SK-N-SH (cell line): ENCODE data around the gene CA10. TPM values are rescaled to one million over a fixed set of nuclear protein-coding genes. Genes with fewer than 3 reads are reported as not detected.

ENCODE experiments used
- CTCF ChIA-PET: fragments of 300-600, 350-600 bp; formaldehyde crosslinking; extraction: SDS; loops from one replicate; lab custom pipeline; 2021; lab: Yijun Ruan, JAX
- POLR2A ChIA-PET: fragments of 350-600 bp; sonication (Branson Sonifier 250); formaldehyde crosslinking; extraction: SDS; loops from one replicate; lab custom pipeline; 2020; ENCODE audit warnings: antibody characterized with exemption, inconsistent platforms; lab: Yijun Ruan, JAX
- DNase-seq: peaks from one replicate; pipeline ENCODE4 v3.0.0; 2012
- H2AFZ ChIP-seq: fragments of 200-600 bp; sonication (generic); 2 replicates; pipeline ENCODE4 v1.8.1; 2016; ENCODE audit warnings: antibody characterized with exemption, mild to moderate bottlenecking, low read depth
- H3F3A ChIP-seq: fragments of 200-600 bp; sonication (generic); replicated peaks from 2 replicates; pipeline ENCODE3; 2016; ENCODE audit warnings: antibody characterized with exemption, mild to moderate bottlenecking; ENCODE audit not compliant: insufficient read depth
- H3K27ac ChIP-seq, 2 experiments: fragments of 200-500 bp in 1 of 2; fragments of 200-600 bp in 1 of 2; sonication (Bioruptor generic) in 1 of 2; sonication (generic), shearing (Covaris generic) in 1 of 2; 2 replicates each; pipeline versions ENCODE4 v1.5.1 to v1.6.1; 2014 to 2016; ENCODE audit warnings: low read depth in 2 of 2, inconsistent platforms in 1 of 2, low read length in 1 of 2, mild to moderate bottlenecking in 1 of 2, mixed read lengths in 1 of 2
- H3K27me3 ChIP-seq: fragments of 200-600 bp; sonication (generic), shearing (Covaris generic); 2 replicates; pipeline ENCODE4 v1.6.1; 2016; ENCODE audit warnings: mixed run types; ENCODE audit not compliant: insufficient read depth
- H3K36me3 ChIP-seq, 2 experiments: fragments of 200-500 bp in 1 of 2; fragments of 200-600 bp in 1 of 2; sonication (Bioruptor generic) in 1 of 2; sonication (generic) in 1 of 2; replicated peaks in 1 of 2; 2 replicates each; pipeline versions ENCODE3 to v1.5.1; 2014 to 2016; ENCODE audit warnings: low read length in 1 of 2, mild to moderate bottlenecking in 1 of 2; ENCODE audit not compliant: insufficient read depth in 2 of 2, control insufficient read depth in 1 of 2
- H3K4me1 ChIP-seq, 2 experiments: fragments of 200-500 bp in 1 of 2; fragments of 200-600 bp in 1 of 2; sonication (Bioruptor generic) in 1 of 2; sonication (generic), shearing (Covaris generic) in 1 of 2; 2 replicates each; pipeline versions ENCODE4 v1.5.1 to v1.6.1; 2014 to 2016; ENCODE audit warnings: low read depth in 1 of 2, low read length in 1 of 2, mixed run types in 1 of 2; ENCODE audit not compliant: insufficient read depth in 2 of 2, control insufficient read depth in 1 of 2
- H3K4me2 ChIP-seq: fragments of 200-600 bp; sonication (generic), shearing (Covaris generic); 2 replicates; pipeline ENCODE4 v1.6.1; 2017; ENCODE audit warnings: mixed run types
- H3K4me3 ChIP-seq, 2 experiments: fragments of 200-500 bp in 1 of 2; fragments of 200-600 bp in 1 of 2; sonication (Bioruptor generic) in 1 of 2; sonication (generic), shearing (Covaris generic) in 1 of 2; 2 replicates each; pipeline versions ENCODE4 v1.5.1 to v1.8.1; 2014 to 2016; ENCODE audit warnings: low read depth in 2 of 2, inconsistent platforms in 1 of 2, low read length in 1 of 2, mild to moderate bottlenecking in 1 of 2, mixed read lengths in 1 of 2, moderate library complexity in 1 of 2
- H3K79me2 ChIP-seq: fragments of 200-600 bp; sonication (generic); 2 replicates; pipeline ENCODE4 v1.8.1; 2017; ENCODE audit warnings: mild to moderate bottlenecking; ENCODE audit not compliant: insufficient read depth
- H3K9ac ChIP-seq: fragments of 200-600 bp; sonication (generic); 2 replicates; pipeline ENCODE4 v1.6.1; 2017; ENCODE audit warnings: mixed run types
- H3K9me2 ChIP-seq: fragments of 200-600 bp; sonication (generic); 2 replicates; pipeline ENCODE4 v1.6.1; 2017; ENCODE audit warnings: mixed run types
- H3K9me3 ChIP-seq: fragments of 200-600 bp; sonication (generic); 2 replicates; pipeline ENCODE4 v1.6.1; 2017; ENCODE audit warnings: mixed run types, mild to moderate bottlenecking, moderate library complexity
- H4K20me1 ChIP-seq: fragments of 200-600 bp; sonication (generic); 2 replicates; pipeline ENCODE4 v1.6.1; 2017; ENCODE audit warnings: mild to moderate bottlenecking, mixed run types; ENCODE audit not compliant: insufficient read depth
- FOXJ3 ChIP-seq: sonication (generic); formaldehyde crosslinking; IDR thresholded peaks from 2 replicates; pipeline ENCODE4 v1.5.1; 2020; ENCODE audit warnings: mild to moderate bottlenecking, missing genetic modification reagents
- GABPA ChIP-seq: IDR thresholded peaks from 2 replicates; pipeline ENCODE4 v1.4.0; 2012; ENCODE audit warnings: low read depth, mild to moderate bottlenecking
- GATA2 ChIP-seq: sonication (generic); formaldehyde crosslinking; IDR thresholded peaks from 2 replicates; pipeline ENCODE4 v1.5.0; 2020; ENCODE audit warnings: mild to moderate bottlenecking, missing genetic modification reagents
- JUND ChIP-seq: IDR thresholded peaks from 2 replicates; pipeline ENCODE4 v1.4.0; 2012
- NRF1 ChIP-seq: IDR thresholded peaks from 2 replicates; pipeline ENCODE4 v1.6.1; 2012; ENCODE audit warnings: low read depth, mild to moderate bottlenecking, low read length
- POLR2AphosphoS5 ChIP-seq: IDR thresholded peaks from 2 replicates; pipeline ENCODE4 v1.6.1; 2012; ENCODE audit warnings: low read depth, low read length
- RCOR1 ChIP-seq: fragments of 150-350 bp; IDR thresholded peaks from 2 replicates; pipeline ENCODE4 v1.6.1; 2017; ENCODE audit warnings: antibody characterized with exemption, low read length
- SIN3A ChIP-seq: IDR thresholded peaks from 2 replicates; pipeline ENCODE4 v1.6.1; 2012; ENCODE audit warnings: low read depth, mild to moderate bottlenecking, low read length, moderate library complexity, borderline replicate concordance
- TAF1 ChIP-seq: IDR thresholded peaks from 2 replicates; pipeline ENCODE4 v1.6.1; 2012; ENCODE audit warnings: low read depth, mild to moderate bottlenecking, low read length, moderate library complexity, borderline replicate concordance
- TCF12 ChIP-seq: IDR thresholded peaks from 2 replicates; pipeline ENCODE4 v1.4.0; 2012
- TEAD4 ChIP-seq: IDR thresholded peaks from 2 replicates; pipeline ENCODE4 v1.4.0; 2012; ENCODE audit warnings: mild to moderate bottlenecking, borderline replicate concordance; ENCODE audit not compliant: insufficient read depth
- WGBS: methylation state at CpG from one replicate; pipeline ENCODE4 v1.1.6; 2017; ENCODE audit warnings: low lambda C conversion rate; 5-methylcytosine and 5-hydroxymethylcytosine counted together
- polyA plus RNA-seq, 3 experiments: library from polyadenylated mRNA; depleted of rRNA; stranded (reverse); fragments of >200 nt; gene quantifications; 2 replicates each; pipeline ENCODE4 v1.2.3, GENCODE V29; 2012
- TF ChIP-seq, protein P1 (sequence below): fragments of 150-350 bp; IDR thresholded peaks from 2 replicates; pipeline ENCODE4 v1.6.1; 2016; ENCODE audit warnings: mild to moderate bottlenecking, low read depth, low read length
- TF ChIP-seq, protein P2 (sequence below): fragments of 200-600 bp; sonication (generic); IDR thresholded peaks from 2 replicates; pipeline ENCODE4 v1.6.1; 2017; ENCODE audit warnings: antibody characterized with exemption, mild to moderate bottlenecking, moderate library complexity

CA10 gene
- polyA plus RNA-seq, 1 of the 3 experiments (the other 2 are of a cell fraction), result not detected

DNA sequence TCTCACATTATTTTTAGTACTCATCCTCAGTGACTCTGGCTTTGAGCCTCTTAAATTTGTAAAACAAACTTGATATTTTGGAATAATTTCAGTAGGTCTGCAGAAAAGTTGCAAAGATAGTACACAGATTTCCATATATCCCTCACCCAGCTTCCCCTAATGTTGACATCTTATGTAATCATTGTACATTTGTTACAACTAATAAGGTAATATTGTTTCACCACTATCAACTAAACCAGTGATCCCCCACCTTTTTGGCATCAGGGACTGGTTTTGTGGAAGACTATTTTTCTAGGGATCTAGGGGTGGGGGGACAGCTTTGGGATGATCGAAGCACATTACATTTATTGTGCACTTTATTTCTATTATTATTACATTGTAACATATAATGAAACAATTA is 391.2 kb downstream of the CA10 start:
- Histone ChIP-seq H3K9ac (no peak overlapping the region), H3K4me2 (no peak overlapping the region), H3K9me2 (no peaks in the 10 kb centered on the region), H3K36me3 (no peaks in the 10 kb centered on the region), H3K4me1 (peaks cover 0 to 3% of the 10 kb centered on the region in 2 experiments; a peak in 1 of 4 replicates), H3K4me3 (no peak overlapping the region), H3K79me2 (no peaks in the 10 kb centered on the region), H3K27me3 (no peaks in the 10 kb centered on the region)
- no peak for DNase-seq
- TF ChIP-seq NRF1 (no peak), SIN3A (no peak), GABPA (no peak), JUND (no peak), FOXJ3 (CRISPR knock-in tag) (no peak), TCF12 (no peak), POLR2AphosphoS5 (no peak), RCOR1 (no peak)
- TF ChIP-seq, protein P1, sequence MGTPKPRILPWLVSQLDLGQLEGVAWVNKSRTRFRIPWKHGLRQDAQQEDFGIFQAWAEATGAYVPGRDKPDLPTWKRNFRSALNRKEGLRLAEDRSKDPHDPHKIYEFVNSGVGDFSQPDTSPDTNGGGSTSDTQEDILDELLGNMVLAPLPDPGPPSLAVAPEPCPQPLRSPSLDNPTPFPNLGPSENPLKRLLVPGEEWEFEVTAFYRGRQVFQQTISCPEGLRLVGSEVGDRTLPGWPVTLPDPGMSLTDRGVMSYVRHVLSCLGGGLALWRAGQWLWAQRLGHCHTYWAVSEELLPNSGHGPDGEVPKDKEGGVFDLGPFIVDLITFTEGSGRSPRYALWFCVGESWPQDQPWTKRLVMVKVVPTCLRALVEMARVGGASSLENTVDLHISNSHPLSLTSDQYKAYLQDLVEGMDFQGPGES, result no peak
- TF ChIP-seq, protein P2, sequence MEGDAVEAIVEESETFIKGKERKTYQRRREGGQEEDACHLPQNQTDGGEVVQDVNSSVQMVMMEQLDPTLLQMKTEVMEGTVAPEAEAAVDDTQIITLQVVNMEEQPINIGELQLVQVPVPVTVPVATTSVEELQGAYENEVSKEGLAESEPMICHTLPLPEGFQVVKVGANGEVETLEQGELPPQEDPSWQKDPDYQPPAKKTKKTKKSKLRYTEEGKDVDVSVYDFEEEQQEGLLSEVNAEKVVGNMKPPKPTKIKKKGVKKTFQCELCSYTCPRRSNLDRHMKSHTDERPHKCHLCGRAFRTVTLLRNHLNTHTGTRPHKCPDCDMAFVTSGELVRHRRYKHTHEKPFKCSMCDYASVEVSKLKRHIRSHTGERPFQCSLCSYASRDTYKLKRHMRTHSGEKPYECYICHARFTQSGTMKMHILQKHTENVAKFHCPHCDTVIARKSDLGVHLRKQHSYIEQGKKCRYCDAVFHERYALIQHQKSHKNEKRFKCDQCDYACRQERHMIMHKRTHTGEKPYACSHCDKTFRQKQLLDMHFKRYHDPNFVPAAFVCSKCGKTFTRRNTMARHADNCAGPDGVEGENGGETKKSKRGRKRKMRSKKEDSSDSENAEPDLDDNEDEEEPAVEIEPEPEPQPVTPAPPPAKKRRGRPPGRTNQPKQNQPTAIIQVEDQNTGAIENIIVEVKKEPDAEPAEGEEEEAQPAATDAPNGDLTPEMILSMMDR, result no peak
- TF ChIP-seq, all 33 proteins: peak for 0
- Histone ChIP-seq H3K27ac (no peak overlapping the region), H2AFZ (no peak overlapping the region), H3K9me3 (no peaks in the 10 kb centered on the region), H4K20me1 (no peaks in the 10 kb centered on the region), H3F3A (no peaks in the 10 kb centered on the region)
- ChIA-PET CTCF (interaction anchor here (1.2 to 12.4 kb wide), 5 partner anchors 11 to 396 kb away, joined by 3 to 198 read pairs (median 27); no protein-coding TSS in a partner anchor), POLR2A (no interaction called here)
- WGBS, result 11% methylated on average over 1 of the region's 1 CpG

DNA sequence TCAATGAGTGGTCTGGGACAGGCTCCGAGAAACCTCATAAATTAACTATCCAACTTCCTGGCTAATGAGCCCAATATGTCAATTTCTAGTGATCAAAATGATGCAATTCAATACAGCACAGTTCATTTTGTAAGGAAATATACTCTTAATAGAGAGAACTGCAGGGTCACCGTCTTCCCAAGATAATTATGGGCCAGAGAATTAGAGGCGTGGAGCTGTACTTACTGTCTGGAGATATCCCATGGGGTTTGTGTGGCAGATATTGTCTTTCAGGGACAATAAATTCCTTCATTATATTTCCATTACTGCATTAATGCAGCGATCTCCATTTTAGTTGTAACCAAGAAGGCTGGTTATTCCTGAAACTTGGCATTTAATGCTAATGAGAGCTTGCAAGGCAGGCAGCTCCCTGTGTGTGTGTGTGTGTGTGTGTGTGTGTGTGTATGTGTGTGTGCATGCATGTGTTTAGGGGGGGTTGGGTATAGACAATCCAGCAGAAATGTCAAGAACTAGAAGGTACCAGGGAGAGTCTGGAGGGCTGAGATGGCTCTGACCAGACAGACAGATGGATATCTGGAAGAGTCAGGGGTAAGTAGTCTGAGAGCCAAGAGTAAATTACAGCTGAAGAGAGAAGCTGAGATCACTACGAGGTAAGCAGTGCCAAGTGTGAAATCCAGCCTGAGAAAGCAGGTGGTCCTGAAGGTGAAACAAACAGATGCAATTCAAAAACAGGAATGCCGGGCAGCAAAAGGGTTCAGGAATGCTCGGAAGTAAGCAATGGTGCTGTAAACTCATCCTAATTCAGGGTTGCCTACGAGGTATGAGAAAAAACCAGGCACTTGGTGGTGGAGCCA is 393.0 kb downstream of the CA10 start:
- H3K27me3 ChIP-seq, result no peaks in the 10 kb centered on the region
- H3K4me3 ChIP-seq, result no peak overlapping the region
- no peaks in the 10 kb centered on the region for H3K9me2 ChIP-seq
- WGBS, result 26% methylated on average over 8 of the region's 8 CpGs
- TF ChIP-seq TEAD4, result no peak
- no peak for TF ChIP-seq JUND
- no peak for TF ChIP-seq GATA2 (CRISPR knock-in tag)
- TF ChIP-seq TAF1, result no peak
- TF ChIP-seq, protein P2, result no peak
- no peak overlapping the region for H2AFZ ChIP-seq
- no peak overlapping the region for H3K27ac ChIP-seq
- H4K20me1 ChIP-seq, result no peaks in the 10 kb centered on the region
- no peaks in the 10 kb centered on the region for H3F3A ChIP-seq
- no peaks in the 10 kb centered on the region for H3K9me3 ChIP-seq
- no peak overlapping the region for H3K4me2 ChIP-seq
- H3K36me3 ChIP-seq, result no peaks in the 10 kb centered on the region
- H3K4me1 ChIP-seq, result peaks cover 0 to 3% of the 10 kb centered on the region in 2 experiments; a peak in 1 of 4 replicates
- H3K79me2 ChIP-seq, result no peaks in the 10 kb centered on the region
- H3K9ac ChIP-seq, result no peak overlapping the region
- DNase-seq, result no peak
- CTCF ChIA-PET, result interaction anchor here (0.7 to 12.4 kb wide), 48 partner anchors 9 to 467 kb away, joined by 3 to 198 read pairs (median 5); no protein-coding TSS in a partner anchor
- POLR2A ChIA-PET, result no interaction called here
